GM21390 (cell line): ENCODE data around the gene TBL1Y.
"Not testable (repeated sequence)": the region's sequence is repeated elsewhere in the genome, so short reads cannot be mapped to it uniquely, and the experiment has no call there.

Source experiments
- ATAC-seq: cut with Tn5 transposase; IDR thresholded peaks from one replicate; pipeline ENCODE4 v1.9.1; 2021; ENCODE audit not compliant: unreplicated experiment

TBL1Y gene

GRCh38 chrY:6910372-6911252 lies at the start of gene TBL1Y:
Gene TBL1Y (plus strand): TSS chrY:6910697. CDS start chrY:7025085, 114,388 bp downstream.
- ATAC-seq: no peak

GRCh38 chrY:6894496-6894895 lies 16.0 kb upstream of the TBL1Y start:
- ATAC-seq: no peak

- ATAC-seq: no peak
Measured at GRCh38 chrY:6895236-6895635, 15.3 kb upstream of the TBL1Y start.

GRCh38 chrY:6902116-6902515 lies 8.4 kb upstream of the TBL1Y start:
- not testable (repeated sequence) for ATAC-seq

GRCh38 chrY:6907591-6907990 lies 2.9 kb upstream of the TBL1Y start:
- no peak for ATAC-seq

- not testable (repeated sequence) for ATAC-seq
Measured at GRCh38 chrY:6908021-6908420, 2.5 kb upstream of the TBL1Y start.

GRCh38 chrY:6909118-6909521 lies 1.4 kb upstream of the TBL1Y start:
- ATAC-seq: no peak

GRCh38 chrY:6909856-6910255 lies 641 bp upstream of the TBL1Y start:
- ATAC-seq: no peak

- ATAC-seq: no peak
Measured at GRCh38 chrY:6911253-6911881, 870 bp downstream of the TBL1Y start, which contains the start of gene AMELY. Gene AMELY (minus strand): TSS chrY:6911752. CDS start chrY:6872608, 39,144 bp downstream.

- ATAC-seq: no peak
Measured at GRCh38 chrY:6913362-6913761, 2.9 kb downstream of the TBL1Y start.

- ATAC-seq: no peak
Measured at GRCh38 chrY:6921061-6921460, 10.6 kb downstream of the TBL1Y start.

- no peak for ATAC-seq
Measured at GRCh38 chrY:6928265-6928664, 17.8 kb downstream of the TBL1Y start.

GRCh38 chrY:6929237-6929636 lies 18.7 kb downstream of the TBL1Y start:
- no peak for ATAC-seq

GRCh38 chrY:6931779-6932396 lies 21.4 kb downstream of the TBL1Y start:
- ATAC-seq: no peak

GRCh38 chrY:6935497-6935896 lies 25.0 kb downstream of the TBL1Y start:
- ATAC-seq: no peak

GRCh38 chrY:6947695-6948094 lies 37.2 kb downstream of the TBL1Y start:
- no peak for ATAC-seq

- no peak for ATAC-seq
Measured at GRCh38 chrY:6948378-6948777, 37.9 kb downstream of the TBL1Y start.

GRCh38 chrY:6949947-6950346 lies 39.5 kb downstream of the TBL1Y start:
- no peak for ATAC-seq

- no peak for ATAC-seq
Measured at GRCh38 chrY:6964732-6965131, 54.2 kb downstream of the TBL1Y start.

- no peak for ATAC-seq
Measured at GRCh38 chrY:6966521-6966920, 56.0 kb downstream of the TBL1Y start.

- no peak for ATAC-seq
Measured at GRCh38 chrY:6967736-6968135, 57.2 kb downstream of the TBL1Y start.

- ATAC-seq: no peak
Measured at GRCh38 chrY:6968191-6968590, 57.7 kb downstream of the TBL1Y start.
